SJCRH30 (cell line): ENCODE results near the gene CLCA1. TPM values are rescaled to one million over a fixed set of nuclear protein-coding genes. Genes with fewer than 3 reads are reported as not detected.

Source experiments
- DNase-seq, 2 experiments: peaks; one replicate each; pipeline ENCODE4 v3.0.0-alpha.2; 2015 to 2020
- H3K27ac ChIP-seq: fragments of 250-450 bp; sonication (Bioruptor Pico); 2 replicates; pipeline ENCODE4 v1.5.1; 2020; ENCODE audit warnings: mild to moderate bottlenecking, moderate library complexity
- H3K27me3 ChIP-seq: fragments of 250-450 bp; sonication (Bioruptor Pico); 2 replicates; pipeline ENCODE4 v1.5.1; 2020; ENCODE audit warnings: mild to moderate bottlenecking, moderate library complexity
- H3K36me3 ChIP-seq: fragments of 250-450 bp; sonication (Bioruptor Pico); 2 replicates; pipeline ENCODE4 v1.5.1; 2020; ENCODE audit warnings: mild to moderate bottlenecking, moderate library complexity
- H3K4me1 ChIP-seq: fragments of 250-450 bp; sonication (Bioruptor Pico); 2 replicates; pipeline ENCODE4 v1.5.1; 2020; ENCODE audit warnings: mild to moderate bottlenecking, moderate library complexity
- H3K4me3 ChIP-seq: fragments of 250-450 bp; sonication (Bioruptor Pico); 2 replicates; pipeline ENCODE4 v1.5.1; 2020; ENCODE audit warnings: mild to moderate bottlenecking, moderate library complexity
- H3K9me3 ChIP-seq: fragments of 250-450 bp; sonication (Bioruptor Pico); replicated peaks from 2 replicates; pipeline ENCODE4 v1.5.1; 2020; ENCODE audit warnings: mild to moderate bottlenecking, moderate library complexity
- total RNA-seq: library from RNA; depleted of rRNA; stranded (reverse); fragments of >200 nt; shearing (Covaris generic); gene quantifications from 2 replicates; pipeline ENCODE4 v1.2.3, GENCODE V29; 2014; rRNA removed

CLCA1 gene
- total RNA-seq, 1 experiment from 2014 or later: not detected

DNA sequence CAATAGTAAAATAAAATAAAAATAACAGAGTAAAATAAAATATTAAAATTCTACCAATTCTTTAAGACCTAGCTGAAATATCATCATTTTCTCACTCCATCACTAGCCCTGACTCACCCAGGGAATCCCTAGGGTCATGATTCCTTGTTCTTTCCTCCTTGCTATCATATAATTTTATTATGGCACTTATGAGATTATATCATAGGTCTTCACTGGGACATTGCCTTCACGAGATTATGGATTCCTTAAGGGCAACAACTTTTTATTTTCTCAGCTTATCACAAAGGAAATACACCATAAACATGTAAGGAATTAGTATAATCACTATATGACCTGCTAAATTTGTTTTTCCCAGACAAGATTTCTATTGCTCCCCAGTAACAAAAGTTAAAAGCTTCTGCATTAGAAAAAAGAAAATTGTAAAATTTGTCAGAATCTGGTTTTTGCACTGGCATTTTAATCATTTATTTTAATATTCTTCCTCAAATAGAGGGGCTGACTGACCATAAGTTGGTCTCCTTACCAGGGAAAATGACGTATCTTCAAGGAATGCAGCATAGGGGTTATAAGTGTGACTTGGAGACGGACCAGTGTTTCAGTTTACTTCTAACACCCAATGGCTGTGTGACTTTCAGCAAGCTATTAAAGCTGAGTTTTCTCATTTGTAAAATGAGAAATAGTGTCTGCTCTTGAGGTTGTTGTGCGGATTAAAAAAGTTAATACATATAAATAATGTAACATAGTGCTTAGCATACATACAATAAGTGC is 69.4 kb downstream of the CLCA1 start:
- H3K4me3 ChIP-seq: no peak overlapping the region
- no peaks in the 10 kb centered on the region; the same call in 1 of the 2 replicates for H3K9me3 ChIP-seq
- H3K4me1 ChIP-seq: no peaks in the 10 kb centered on the region
- H3K27ac ChIP-seq: no peak overlapping the region
- H3K36me3 ChIP-seq: no peaks in the 10 kb centered on the region
- H3K27me3 ChIP-seq: no peaks in the 10 kb centered on the region
- DNase-seq: no peak

DNA sequence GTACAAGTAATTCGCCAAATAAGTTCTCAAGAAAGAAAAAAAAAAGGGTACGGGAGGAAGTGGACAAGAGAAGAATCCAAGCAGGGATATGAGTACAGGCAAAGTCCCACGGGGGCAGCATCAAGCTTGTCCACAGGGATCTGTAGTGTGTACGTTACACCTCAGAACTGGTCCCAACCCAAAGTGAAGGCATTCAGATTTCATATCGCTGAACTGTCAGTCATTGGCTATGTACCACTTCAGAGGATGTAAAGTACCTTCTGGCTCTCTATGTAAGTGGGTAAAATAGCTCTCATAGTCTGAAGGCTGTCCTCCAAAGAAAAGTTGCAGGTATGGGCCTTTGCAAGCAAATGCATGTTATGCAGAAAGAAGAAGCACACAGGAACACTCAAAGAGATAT is 70.0 kb downstream of the CLCA1 start:
- no peak overlapping the region for H3K4me3 ChIP-seq
- no peak overlapping the region for H3K27ac ChIP-seq
- no peak for DNase-seq
- H3K9me3 ChIP-seq: no peaks in the 10 kb centered on the region; the same call in 1 of the 2 replicates
- no peaks in the 10 kb centered on the region for H3K4me1 ChIP-seq
- H3K27me3 ChIP-seq: no peaks in the 10 kb centered on the region
- no peaks in the 10 kb centered on the region for H3K36me3 ChIP-seq

DNA sequence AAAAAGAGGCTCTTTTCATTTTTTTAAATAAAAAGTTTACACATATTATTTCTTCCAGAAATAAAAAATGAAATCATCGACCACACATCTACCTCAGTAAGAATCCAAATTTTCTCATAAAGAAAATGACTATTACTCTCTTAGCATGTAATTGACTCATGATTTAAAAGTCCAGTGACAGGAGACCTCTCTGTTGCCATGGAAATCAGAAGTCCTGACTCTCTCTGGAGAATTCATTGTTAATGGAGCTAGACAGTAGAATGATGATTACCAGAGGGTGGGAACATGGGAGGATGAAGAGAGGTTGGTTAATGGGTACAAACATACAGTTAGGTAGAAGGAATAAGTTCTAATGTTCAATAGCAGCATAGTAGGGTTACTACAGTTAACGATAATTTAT is 73.1 kb downstream of the CLCA1 start:
- Histone ChIP-seq H3K36me3 (no peaks in the 10 kb centered on the region), H3K9me3 (no peaks in the 10 kb centered on the region), H3K27ac (no peak overlapping the region), H3K4me3 (no peak overlapping the region), H3K4me1 (no peaks in the 10 kb centered on the region), H3K27me3 (no peaks in the 10 kb centered on the region)
- DNase-seq: no peak

DNA sequence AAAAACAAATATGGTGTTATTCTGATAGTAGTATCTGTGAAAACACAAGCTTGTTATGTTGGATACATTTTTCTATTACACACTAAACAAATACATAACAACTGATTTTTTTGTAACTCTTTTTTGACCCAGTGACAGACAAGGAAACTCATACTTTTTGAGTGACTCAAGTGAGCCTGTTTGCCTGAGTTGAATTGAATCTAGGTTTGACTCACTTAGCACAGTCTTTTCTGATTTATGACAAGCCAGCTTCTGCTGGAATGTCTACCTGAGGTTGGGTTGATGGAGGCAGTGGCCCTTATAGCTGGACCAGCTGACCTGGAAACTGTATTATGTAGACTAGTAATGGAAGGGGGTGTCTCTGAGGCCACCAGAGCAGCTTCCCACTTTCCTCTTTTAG is 73.9 kb downstream of the CLCA1 start:
- DNase-seq: no peak
- Histone ChIP-seq H3K9me3 (no peaks in the 10 kb centered on the region), H3K36me3 (no peaks in the 10 kb centered on the region), H3K27ac (no peak overlapping the region), H3K4me3 (no peak overlapping the region), H3K27me3 (no peaks in the 10 kb centered on the region), H3K4me1 (no peaks in the 10 kb centered on the region)

DNA sequence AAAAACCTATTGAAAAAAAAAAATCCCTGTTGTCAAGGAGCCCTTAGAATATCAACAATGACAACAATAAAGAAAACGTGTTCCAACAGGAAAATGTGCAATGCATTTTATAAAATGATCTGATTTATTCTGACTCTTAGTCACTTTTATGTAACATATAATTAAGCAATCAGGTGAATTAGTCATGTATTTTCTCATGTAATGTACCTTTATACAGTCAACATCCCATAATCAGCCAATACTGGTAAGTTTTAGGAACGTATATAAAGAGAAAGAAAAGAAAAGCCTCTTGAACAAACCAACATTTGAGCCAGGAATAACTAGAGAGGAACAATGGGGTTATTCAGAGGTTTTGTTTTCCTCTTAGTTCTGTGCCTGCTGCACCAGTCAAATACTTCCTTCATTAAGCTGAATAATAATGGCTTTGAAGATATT is 78.1 kb downstream of the CLCA1 start, which contains the start of gene CLCA4:
CLCA4 (plus strand) TSS at position 292 of the 435 bp plus-strand sequence; CDS start at position 334, 42 bp downstream.
- Histone ChIP-seq H3K4me3 (no peak within 1 kb of the TSS), H3K4me1 (no peaks in the 10 kb centered on the region), H3K27ac (no peak within 1 kb of the TSS), H3K9me3 (no peaks in the 10 kb centered on the region), H3K27me3 (no peaks in the 10 kb centered on the region), H3K36me3 (no peaks in the 10 kb centered on the region)
- DNase-seq: no peak

DNA sequence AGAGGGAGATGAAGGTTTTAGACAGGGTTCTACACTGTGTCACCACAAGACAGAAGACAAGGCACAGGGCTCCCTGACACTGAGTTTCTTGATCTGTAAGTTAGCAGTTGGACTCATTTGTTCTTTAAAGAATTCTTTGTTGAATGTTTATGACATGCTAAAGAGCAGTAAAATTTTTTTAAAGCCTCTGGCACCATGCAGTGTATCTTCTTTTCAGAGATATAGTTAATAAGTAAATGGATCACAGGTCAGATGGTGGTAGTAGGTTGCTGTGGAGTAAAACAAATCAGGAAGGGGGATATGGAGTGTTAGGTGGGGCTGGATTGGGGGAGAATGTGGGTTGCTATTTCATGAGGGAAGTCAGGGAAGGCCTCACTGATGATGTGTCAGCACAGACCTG is 80.1 kb downstream of the CLCA1 start:
- no peak for DNase-seq
- no peaks in the 10 kb centered on the region for H3K4me1 ChIP-seq
- H3K4me3 ChIP-seq: no peak overlapping the region
- H3K27ac ChIP-seq: no peak overlapping the region
- H3K36me3 ChIP-seq: no peaks in the 10 kb centered on the region
- no peaks in the 10 kb centered on the region for H3K27me3 ChIP-seq
- no peaks in the 10 kb centered on the region for H3K9me3 ChIP-seq

Other genes with a start within 250 kb of the CLCA1 start
- gene ODF2L, start 72.6 kb upstream of the CLCA1 start, total RNA-seq: 20.7 and 25.3 TPM in 2 replicates
- gene CLCA2, start 44.8 kb upstream of the CLCA1 start, total RNA-seq: not detected in 2 replicates
- not detected in 2 replicates for gene CLCA4, start 78.2 kb downstream of the CLCA1 start, total RNA-seq
- 78.3 and 82.8 TPM in 2 replicates for gene SH3GLB1, start 235.6 kb downstream of the CLCA1 start, total RNA-seq